Thyroid gland (tissue), 4 donors: ENCODE measurements around the gene TBX2. TPM values are rescaled to one million over a fixed set of nuclear protein-coding genes. Genes with fewer than 3 reads are reported as not detected.

Experiments
- DNase-seq, 2 donors: peaks; one replicate each; pipeline ENCODE4 v3.0.0-alpha.2; 2019
- H3K27ac ChIP-seq, 3 donors: fragments of 200-600 bp; sonication (generic); 1 replicate in 2 of 3; 2 replicates in 1 of 3; pipeline ENCODE4 v1.5.1; 2016 to 2019; ENCODE audit warnings: mild to moderate bottlenecking in 1 of 3, moderate library complexity in 1 of 3
- H3K27me3 ChIP-seq: fragments of 200-600 bp; sonication (generic); one replicate; pipeline ENCODE4 v1.5.1; 2019
- H3K36me3 ChIP-seq, 2 donors: fragments of 200-600 bp; sonication (generic); one replicate each; pipeline ENCODE4 v1.5.1; 2016 to 2019
- H3K4me1 ChIP-seq, 2 donors: fragments of 200-600 bp; sonication (generic); one replicate each; pipeline ENCODE4 v1.5.1; 2017 to 2019
- H3K4me3 ChIP-seq, 3 donors: fragments of 200-600 bp; sonication (generic); replicated peaks in 1 of 3; 1 replicate in 2 of 3; 2 replicates in 1 of 3; pipeline ENCODE4 v1.5.1; 2016; ENCODE audit warnings: mild to moderate bottlenecking in 1 of 3
- H3K9me3 ChIP-seq: fragments of 200-600 bp; sonication (generic); one replicate; pipeline ENCODE4 v1.5.1; 2017
- POLR2A ChIP-seq, 2 donors: fragments of 450-650 bp; IDR thresholded peaks; one replicate each; pipeline ENCODE4 v1.6.1; 2017; ENCODE audit warnings: antibody characterized with exemption in 2 of 2, mild to moderate bottlenecking in 2 of 2, moderate library complexity in 1 of 2
- WGBS, 2 donors: methylation state at CpG; one replicate each; pipeline ENCODE4 v1.1.5; 2017; 5-methylcytosine and 5-hydroxymethylcytosine counted together
- intact Hi-C: fragments of 100-400 bp; cut with DNase I; formaldehyde crosslinking; loops from one replicate; pipeline ENCODE4 v1.15.1; 2023
- total RNA-seq, 4 donors: library from RNA; depleted of rRNA; stranded (reverse); fragments of >200 nt; gene quantifications; one replicate each; pipeline ENCODE4 v1.2.3, GENCODE V29; 2016
- TF ChIP-seq, protein P1 (sequence below), 6 experiments: fragments of 200-600 bp in 3 of 6; fragments of 450-650 bp in 3 of 6; sonication (generic) in 3 of 6; IDR thresholded peaks; one replicate each; pipeline ENCODE4 v1.5.1; 2016 to 2019; ENCODE audit warnings: antibody characterized with exemption in 6 of 6, mild to moderate bottlenecking in 2 of 6, inconsistent platforms in 1 of 6, moderate library complexity in 1 of 6

TBX2 gene
- total RNA-seq, 4 donors from 2014 or later = 5.3 to 20.2 (median 11.0) TPM

DNA sequence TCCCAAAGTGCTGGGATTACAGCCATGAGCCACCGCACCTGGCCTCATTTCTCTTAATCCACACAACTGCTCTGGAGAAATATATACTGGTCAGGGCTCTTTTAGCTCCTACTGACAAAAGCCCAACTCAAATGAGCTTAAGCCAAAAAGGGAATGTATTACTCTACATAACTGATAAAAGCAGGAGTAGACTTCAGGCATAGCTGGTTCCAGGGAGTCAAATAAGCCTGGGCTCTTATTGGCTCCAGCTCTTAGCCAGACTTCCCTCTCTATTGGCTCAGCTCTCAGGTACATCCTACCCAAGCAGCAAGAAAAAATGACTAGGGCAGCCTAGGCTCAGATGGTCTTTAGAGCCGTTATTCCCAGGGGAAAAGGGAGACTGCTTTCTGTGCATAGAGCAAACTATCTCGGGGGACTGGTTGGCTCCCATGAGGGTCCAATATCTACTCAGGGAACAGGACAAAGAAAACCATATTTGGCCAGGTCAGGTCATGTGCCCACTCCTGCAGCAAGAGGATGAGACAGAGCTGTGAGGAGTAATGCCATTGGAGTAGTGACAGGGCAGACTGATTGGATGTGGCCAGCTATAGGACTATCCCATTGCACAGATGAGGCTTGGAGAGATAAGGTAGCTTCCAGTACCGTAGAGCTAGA lies 21.2 kb downstream of the TBX2 start:
- WGBS, 2 donors = 83 to 90% methylated on average over 4 of the region's 4 CpGs

DNA sequence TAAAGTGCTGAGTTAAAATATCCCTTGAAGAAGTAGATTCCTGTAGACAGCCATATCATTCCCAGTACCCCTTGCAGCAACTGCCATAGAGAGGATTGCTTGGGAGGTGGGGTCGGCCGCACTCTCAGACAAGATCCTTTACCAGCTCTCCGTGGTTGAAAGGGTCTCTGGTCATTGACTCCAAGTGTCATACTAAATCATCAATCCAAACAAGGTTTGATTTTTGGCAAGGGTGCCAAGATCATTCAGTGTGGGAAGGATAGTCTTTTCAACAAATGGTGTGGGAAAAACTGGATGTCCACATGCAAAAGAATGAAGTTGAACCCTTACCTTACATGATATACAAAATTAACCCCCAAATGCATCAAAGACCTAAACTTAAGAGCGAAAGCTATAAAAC lies 21.8 kb downstream of the TBX2 start:
- Histone ChIP-seq H3K4me3 (no peak overlapping the region), H3K4me1 (peaks cover 0 to 9% of the 10 kb centered on the region in 2 donors), H3K27ac (no peak overlapping the region), H3K27me3 (no peaks in the 10 kb centered on the region), H3K9me3 (no peaks in the 10 kb centered on the region), H3K36me3 (no peaks in the 10 kb centered on the region)
- WGBS, 2 donors = 71 to 82% methylated on average over 4 of the region's 4 CpGs
- intact Hi-C loops = no loop called here
- TF ChIP-seq, protein P1, sequence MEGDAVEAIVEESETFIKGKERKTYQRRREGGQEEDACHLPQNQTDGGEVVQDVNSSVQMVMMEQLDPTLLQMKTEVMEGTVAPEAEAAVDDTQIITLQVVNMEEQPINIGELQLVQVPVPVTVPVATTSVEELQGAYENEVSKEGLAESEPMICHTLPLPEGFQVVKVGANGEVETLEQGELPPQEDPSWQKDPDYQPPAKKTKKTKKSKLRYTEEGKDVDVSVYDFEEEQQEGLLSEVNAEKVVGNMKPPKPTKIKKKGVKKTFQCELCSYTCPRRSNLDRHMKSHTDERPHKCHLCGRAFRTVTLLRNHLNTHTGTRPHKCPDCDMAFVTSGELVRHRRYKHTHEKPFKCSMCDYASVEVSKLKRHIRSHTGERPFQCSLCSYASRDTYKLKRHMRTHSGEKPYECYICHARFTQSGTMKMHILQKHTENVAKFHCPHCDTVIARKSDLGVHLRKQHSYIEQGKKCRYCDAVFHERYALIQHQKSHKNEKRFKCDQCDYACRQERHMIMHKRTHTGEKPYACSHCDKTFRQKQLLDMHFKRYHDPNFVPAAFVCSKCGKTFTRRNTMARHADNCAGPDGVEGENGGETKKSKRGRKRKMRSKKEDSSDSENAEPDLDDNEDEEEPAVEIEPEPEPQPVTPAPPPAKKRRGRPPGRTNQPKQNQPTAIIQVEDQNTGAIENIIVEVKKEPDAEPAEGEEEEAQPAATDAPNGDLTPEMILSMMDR (IDR thresholded peaks at IDR 0.05) = no peak
- TF ChIP-seq POLR2A (IDR thresholded peaks at IDR 0.05) = no peak
- no peak for DNase-seq

More for the DNA sequence above, 21.2 kb downstream of the TBX2 start:
- TF ChIP-seq, protein P1 (IDR thresholded peaks at IDR 0.05) = no peak
- no peak for TF ChIP-seq POLR2A (IDR thresholded peaks at IDR 0.05)
- no peak overlapping the region for H3K4me3 ChIP-seq
- no peaks in the 10 kb centered on the region for H3K27me3 ChIP-seq
- H3K4me1 ChIP-seq = peaks cover 0 to 9% of the 10 kb centered on the region in 2 donors
- H3K36me3 ChIP-seq = no peaks in the 10 kb centered on the region
- no peaks in the 10 kb centered on the region for H3K9me3 ChIP-seq
- DNase-seq = no peak
- H3K27ac ChIP-seq = no peak overlapping the region
- intact Hi-C loops = no loop called here

DNA sequence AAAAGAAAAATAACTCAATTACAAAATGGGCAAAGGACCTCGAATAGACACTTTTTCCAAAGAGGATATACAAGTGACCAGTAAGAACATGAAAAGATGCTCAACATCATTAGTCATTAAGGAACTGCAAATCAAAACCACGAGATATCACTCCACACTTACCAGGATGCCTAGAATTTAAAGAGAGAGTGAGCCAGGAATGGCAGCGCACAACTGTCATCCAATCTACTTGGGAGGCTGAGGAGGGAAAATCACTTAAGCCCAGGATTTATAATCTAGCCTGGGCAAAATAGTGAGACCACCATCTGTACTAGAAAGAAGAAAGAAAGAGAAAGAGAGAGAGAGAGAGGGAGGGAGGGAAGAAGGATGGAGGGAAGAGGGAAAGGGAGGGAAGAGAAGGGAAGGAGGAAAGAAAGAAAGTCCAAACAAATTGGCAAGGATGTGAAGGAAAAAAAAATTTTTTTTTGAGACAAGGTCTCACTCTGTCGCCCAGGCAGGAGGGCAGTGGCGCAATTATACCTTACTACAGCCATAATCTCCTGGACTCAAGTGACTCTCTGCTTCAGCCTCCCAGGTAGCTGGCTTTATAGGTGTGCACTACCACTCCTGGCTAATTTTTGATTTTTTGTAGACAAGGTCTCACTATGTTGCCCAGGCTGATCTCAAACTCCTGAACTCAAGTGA lies 22.6 kb downstream of the TBX2 start:
- WGBS, 2 donors = 64 to 71% methylated on average over 5 of the region's 5 CpGs
- no peak for TF ChIP-seq POLR2A (IDR thresholded peaks at IDR 0.05)
- TF ChIP-seq, protein P1 (IDR thresholded peaks at IDR 0.05) = no peak
- Histone ChIP-seq H3K27me3 (no peaks in the 10 kb centered on the region), H3K27ac (no peak overlapping the region), H3K36me3 (no peaks in the 10 kb centered on the region), H3K4me3 (no peak overlapping the region), H3K4me1 (peaks cover 0 to under 1% of the 10 kb centered on the region in 2 donors), H3K9me3 (no peaks in the 10 kb centered on the region)
- DNase-seq = no peak
- intact Hi-C loops = no loop called here

DNA sequence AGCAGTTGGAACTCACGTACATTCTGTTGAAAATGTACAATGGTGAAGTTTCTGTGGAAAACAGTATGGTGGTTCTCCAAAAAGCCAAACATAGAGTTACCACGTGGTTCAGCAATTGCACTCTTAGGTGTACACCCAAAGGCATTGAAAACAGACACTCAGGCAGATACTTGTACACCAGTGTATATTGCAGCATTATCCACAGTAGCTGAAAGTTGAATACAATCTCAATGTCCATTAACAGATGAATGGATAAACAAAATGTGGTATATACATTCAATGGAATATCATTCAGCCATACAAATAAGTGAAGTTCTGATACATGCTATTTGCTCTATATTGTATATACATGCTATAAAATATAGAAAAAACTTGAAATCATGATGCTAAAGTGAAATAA lies 23.2 kb downstream of the TBX2 start:
- TF ChIP-seq, protein P1 (IDR thresholded peaks at IDR 0.05) = no peak
- TF ChIP-seq POLR2A (IDR thresholded peaks at IDR 0.05) = no peak
- no peak overlapping the region for H3K27ac ChIP-seq
- no peaks in the 10 kb centered on the region for H3K9me3 ChIP-seq
- no peaks in the 10 kb centered on the region for H3K4me1 ChIP-seq
- WGBS, 2 donors = 43 to 45% methylated on average over 2 of the region's 2 CpGs
- H3K36me3 ChIP-seq = no peaks in the 10 kb centered on the region
- no peak for DNase-seq
- no peaks in the 10 kb centered on the region for H3K27me3 ChIP-seq
- intact Hi-C loops = no loop called here
- no peak overlapping the region for H3K4me3 ChIP-seq

DNA sequence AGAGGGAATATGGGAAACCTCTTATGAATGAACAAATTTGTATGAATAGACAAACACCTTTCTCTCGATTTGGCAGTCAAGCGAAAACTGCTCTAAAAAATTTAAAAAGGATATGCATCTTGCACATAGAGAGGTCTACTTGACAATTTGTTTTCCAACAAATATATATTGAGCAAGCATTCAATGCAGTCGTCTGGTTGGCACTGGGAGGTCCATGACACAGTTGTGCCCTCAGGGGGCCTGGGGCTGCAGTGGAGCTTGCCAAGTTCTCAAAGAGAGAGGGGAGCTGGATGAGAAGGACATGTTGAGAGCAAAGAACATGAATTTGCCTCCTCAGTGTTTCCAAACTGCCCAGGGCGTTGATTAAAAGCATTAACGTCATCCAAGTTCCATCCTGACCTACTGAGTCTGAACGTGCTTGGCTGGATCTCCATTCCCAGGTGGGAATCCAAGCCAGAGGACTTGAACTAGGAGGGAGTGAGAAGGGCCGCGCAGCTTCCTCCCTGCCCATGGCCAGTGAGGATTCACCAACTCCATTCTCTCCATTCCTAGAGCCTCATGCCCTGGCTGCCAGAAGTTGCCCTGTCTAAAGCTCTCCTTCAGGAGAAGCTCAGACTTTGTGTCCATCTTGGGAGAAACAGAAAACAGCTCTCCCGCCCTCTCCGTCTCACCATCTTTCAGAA lies 24.5 kb downstream of the TBX2 start:
- H3K36me3 ChIP-seq = no peaks in the 10 kb centered on the region
- no peaks in the 10 kb centered on the region for H3K9me3 ChIP-seq
- DNase-seq = no peak
- TF ChIP-seq, protein P1 (IDR thresholded peaks at IDR 0.05) = no peak
- TF ChIP-seq POLR2A (IDR thresholded peaks at IDR 0.05) = no peak
- intact Hi-C loops = no loop called here
- H3K4me1 ChIP-seq = no peaks in the 10 kb centered on the region
- no peak overlapping the region for H3K27ac ChIP-seq
- 83 to 85% methylated on average over 10 of the region's 10 CpGs for WGBS, 2 donors
- no peak overlapping the region for H3K4me3 ChIP-seq
- no peaks in the 10 kb centered on the region for H3K27me3 ChIP-seq
